GM11168 (cell line): ENCODE measurements around the gene LAMB1.
"Not testable (repeated sequence)": the region's sequence is repeated elsewhere in the genome, so short reads cannot be mapped to it uniquely, and the experiment has no call there.

Experiments used
- in situ Hi-C: fragments of 300-500 bp; cut with MboI; formaldehyde crosslinking; loops from one replicate; pipeline ENCODE4 v1.12.0; 2022; ENCODE audit warnings: low sequenced_read_pairs; ENCODE audit not compliant: unreplicated experiment

Gene LAMB1

GRCh38 chr7:107890962-107891635, 111.9 kb downstream of the LAMB1 start, which contains the start of gene DLD:
TSS of gene DLD (plus strand) at chr7:107891183. CDS start at chr7:107891251, 68 bp downstream.
- in situ Hi-C loops, result no loop called here

DNA sequence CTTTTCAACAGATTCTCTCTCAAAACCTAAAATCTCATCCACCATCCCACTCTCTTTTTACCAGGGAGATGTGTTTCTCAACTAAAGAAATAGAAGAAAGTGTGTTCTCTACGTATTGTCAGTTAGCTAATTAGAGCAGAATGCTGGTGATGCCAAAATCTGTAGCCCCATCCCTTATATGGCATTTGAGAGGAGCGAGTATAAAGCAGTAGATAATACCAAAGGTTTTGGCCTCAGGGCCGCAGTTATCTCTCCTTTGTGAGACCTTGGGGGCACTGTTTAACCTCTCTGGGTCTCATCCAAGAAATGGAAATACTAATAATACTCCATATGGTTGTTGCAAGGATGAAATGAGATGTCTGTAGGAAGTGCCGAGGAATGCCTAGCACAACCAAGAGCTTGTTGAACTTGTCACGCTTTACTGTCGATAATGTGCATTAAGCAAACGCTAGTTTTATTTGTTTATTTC, 112.4 kb downstream of the LAMB1 start:
- in situ Hi-C loops, result no loop called here

- in situ Hi-C loops, result no loop called here
These were observed 113.0 kb downstream of the LAMB1 start for GRCh38 chr7:107889992-107890391.

GRCh38 chr7:107887827-107888226, 115.1 kb downstream of the LAMB1 start:
- in situ Hi-C loops, result not testable (repeated sequence)

DNA sequence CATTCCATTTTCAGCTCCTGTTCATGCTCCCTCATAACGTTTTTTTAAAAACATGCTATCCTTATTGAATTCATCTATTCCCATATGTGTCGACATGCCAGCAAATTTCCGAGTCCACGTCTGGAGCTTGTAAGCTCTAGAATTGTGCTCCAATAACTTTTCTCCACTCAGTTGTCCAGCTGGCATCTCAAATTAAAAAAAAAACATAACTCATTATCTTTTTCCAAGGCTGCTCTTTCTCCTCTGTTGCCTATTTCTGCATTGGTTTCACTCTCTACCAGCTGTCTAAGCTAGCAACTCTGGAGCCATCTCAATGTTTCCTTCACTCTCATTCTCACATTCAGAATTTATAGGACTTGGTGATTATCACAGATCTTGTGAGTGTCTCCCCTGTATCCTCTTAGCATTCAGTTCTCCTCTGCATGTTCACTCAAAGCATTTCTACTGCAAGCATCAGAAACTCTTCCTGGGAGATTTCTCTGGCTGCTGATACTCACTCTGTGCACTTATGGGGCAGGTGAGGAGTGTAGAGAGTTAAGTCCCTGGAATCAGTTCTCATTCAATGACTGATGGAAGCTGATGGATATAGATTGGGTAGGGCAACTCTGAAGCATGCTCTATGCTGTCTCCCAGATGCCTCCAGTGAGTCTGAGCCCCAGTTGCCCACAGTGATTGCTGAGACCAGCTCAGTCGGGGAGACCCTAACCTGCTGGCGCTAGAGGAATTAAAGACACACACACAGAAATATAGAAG, 118.7 kb downstream of the LAMB1 start:
- in situ Hi-C loops, result no loop called here

- in situ Hi-C loops, result no loop called here
These were observed 120.2 kb downstream of the LAMB1 start for GRCh38 chr7:107882766-107883165.

GRCh38 chr7:107879400-107880035, 123.4 kb downstream of the LAMB1 start:
- in situ Hi-C loops, result loop anchor here (10.0 kb wide), 1 partner anchor 135 kb away; the partner anchor contains the start of gene CBLL1

DNA sequence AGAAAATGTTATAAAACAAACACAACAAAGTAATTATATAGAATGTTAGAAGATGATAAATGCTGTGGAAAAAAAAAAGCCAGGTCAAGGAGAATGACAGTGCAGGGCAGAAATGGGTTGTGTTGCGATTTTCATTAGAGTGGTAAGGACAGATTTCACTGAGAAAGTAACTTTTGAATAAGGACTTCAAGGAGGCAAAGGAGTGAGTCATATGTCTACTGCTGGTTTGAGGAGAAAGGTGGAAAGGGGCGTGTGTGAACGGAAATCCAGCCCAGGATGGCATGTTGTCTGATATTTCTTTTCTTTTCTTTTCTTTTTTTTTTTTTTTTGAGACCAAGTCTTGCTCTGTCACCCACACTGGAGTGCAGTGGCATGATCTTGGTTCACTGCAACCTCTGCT, 124.3 kb downstream of the LAMB1 start:
- in situ Hi-C loops, result loop anchor here (10.0 kb wide), 1 partner anchor 134 kb away; the partner anchor contains the start of gene CBLL1

DNA sequence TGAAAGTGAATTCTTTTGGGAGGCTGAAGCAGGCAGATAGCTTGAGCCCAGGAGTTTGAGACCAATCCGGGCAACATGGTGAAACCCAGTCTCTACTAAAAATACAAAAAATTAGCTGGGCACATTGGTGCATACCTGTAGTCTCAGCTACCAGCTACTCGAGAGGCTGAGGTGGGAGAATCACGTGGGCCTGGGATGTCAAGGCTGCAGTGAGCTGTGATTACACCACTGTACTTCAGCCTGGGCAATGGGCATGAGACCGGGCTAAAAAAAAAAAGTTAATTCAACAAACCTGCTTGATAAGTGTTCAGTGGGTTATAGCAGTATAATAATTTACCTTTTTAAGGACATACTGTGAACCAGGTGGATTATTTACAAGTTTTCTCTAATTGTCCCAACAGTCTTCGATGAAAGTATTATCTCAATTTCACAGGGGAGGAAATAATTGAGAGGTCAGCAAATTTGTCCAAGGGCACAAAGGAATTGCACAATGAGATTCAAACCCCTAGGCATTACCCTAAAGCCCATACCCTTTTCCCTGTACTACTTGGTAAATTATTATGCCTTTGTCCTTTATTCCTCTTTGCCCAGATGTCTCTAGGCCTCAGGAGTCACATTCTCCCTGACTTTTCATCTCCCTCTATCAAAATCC, 125.1 kb downstream of the LAMB1 start:
- in situ Hi-C loops, result loop anchor here (10.0 kb wide), 1 partner anchor 133 kb away; the partner anchor contains the start of gene CBLL1

- in situ Hi-C loops, result loop anchor here (10.0 kb wide), 1 partner anchor 132 kb away; the partner anchor contains the start of gene CBLL1
These were observed 126.0 kb downstream of the LAMB1 start for GRCh38 chr7:107876916-107877315.

- in situ Hi-C loops, result loop anchor here (10.0 to 25.0 kb wide), 2 partner anchors 130 to 413 kb away; partner anchors contain the start of genes CBLL1 and GPR22
These were observed 128.1 kb downstream of the LAMB1 start for GRCh38 chr7:107874605-107875446.

GRCh38 chr7:107874111-107874510, 128.8 kb downstream of the LAMB1 start:
- in situ Hi-C loops, result loop anchor here (10.0 to 25.0 kb wide), 2 partner anchors 129 to 412 kb away; partner anchors contain the start of genes CBLL1 and GPR22
